ENCODE data around the gene HYLS1.

DNA sequence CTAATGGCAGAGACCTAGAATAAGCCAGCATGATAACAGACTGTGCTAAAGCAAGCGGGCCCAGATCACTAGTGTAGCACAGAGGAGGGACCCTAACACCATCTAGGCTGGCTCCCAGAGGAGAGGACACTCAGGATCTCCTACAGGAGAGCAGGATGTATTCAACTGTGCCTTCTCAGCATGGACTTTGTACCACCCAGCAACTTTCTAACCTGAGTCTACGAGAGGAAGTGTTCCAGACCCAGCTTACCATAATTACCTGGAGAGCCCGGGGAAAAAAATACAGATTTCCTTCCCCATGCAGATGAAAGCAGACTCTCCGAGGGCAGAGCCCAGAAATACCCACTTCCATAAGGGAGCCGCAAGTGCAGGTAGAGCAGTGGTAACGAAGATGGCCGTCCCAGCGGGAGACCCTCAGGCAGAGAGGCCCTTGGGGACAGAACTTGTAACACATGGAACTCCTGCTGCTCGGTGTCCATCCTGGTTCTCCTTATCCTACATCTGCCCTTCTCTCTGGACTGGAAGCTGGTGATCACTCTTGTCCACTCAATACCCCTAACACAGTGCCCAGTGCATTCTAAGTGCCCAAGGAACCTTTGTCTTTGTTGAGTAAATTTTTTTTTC is 37.0 kb downstream of the HYLS1 start:
- TF ChIP-seq POLR2AphosphoS5 (IDR thresholded peaks at IDR 0.05; ENCODE audit: low read depth, low read length) (no peak), TAF1 (IDR thresholded peaks at IDR 0.05; ENCODE audit: borderline replicate concordance, low read depth, low read length) (no peak), POLR2A (IDR thresholded peaks at IDR 0.05; ENCODE audit: low read depth, low read length) (no peak)
